WTC11 (cell line): ENCODE measurements around the gene IL5. TPM values are rescaled to one million over a fixed set of nuclear protein-coding genes. Genes with fewer than 3 reads are reported as not detected.

Experiments used
- ATAC-seq: fragments of 200-7000 bp; cut with Tn5 transposase; 2 replicates; pipeline ENCODE4 v1.10.0; 2021; ENCODE audit warnings: mild to moderate bottlenecking, moderate library complexity
- CTCF ChIA-PET: fragments of 300-600 bp; sonication (Branson Sonifier 250); formaldehyde crosslinking; loops from one replicate; lab custom pipeline; 2021; ENCODE audit warnings: antibody characterized with exemption; lab: Charles Lee
- POLR2A ChIA-PET: fragments of 350-600 bp; sonication (Branson Sonifier 250); formaldehyde crosslinking; loops from one replicate; lab custom pipeline; 2021; ENCODE audit warnings: antibody characterized with exemption; lab: Charles Lee
- DNase-seq: peaks from one replicate; pipeline ENCODE4 v3.0.0; 2021; ENCODE audit warnings: low spot score
- H3K27ac Mint-ChIP-seq: 2 replicates; pipeline ENCODE4 v1.8.0; 2021; ENCODE audit warnings: mixed read lengths
- H3K27me3 Mint-ChIP-seq: 2 replicates; pipeline ENCODE4 v1.8.0; 2021; ENCODE audit warnings: low read depth, mild to moderate bottlenecking, moderate library complexity, mixed read lengths
- H3K36me3 Mint-ChIP-seq: 2 replicates; pipeline ENCODE4 v1.8.0; 2021; ENCODE audit warnings: mixed read lengths
- H3K4me1 Mint-ChIP-seq: 2 replicates; pipeline ENCODE4 v1.8.0; 2022; ENCODE audit warnings: mixed read lengths
- H3K4me3 Mint-ChIP-seq: 2 replicates; pipeline ENCODE4 v1.8.0; 2021; ENCODE audit warnings: mild to moderate bottlenecking, moderate library complexity, mixed read lengths
- H3K9me3 Mint-ChIP-seq: 2 replicates; pipeline ENCODE4 v1.8.0; 2021; ENCODE audit warnings: mixed read lengths
- CBFB ChIP-seq: sonication (generic); formaldehyde crosslinking; IDR thresholded peaks from 2 replicates; pipeline ENCODE4 v1.8.1; 2022; ENCODE audit warnings: mild to moderate bottlenecking, low read depth, missing genetic modification reagents
- CREB1 ChIP-seq: sonication (generic); formaldehyde crosslinking; IDR thresholded peaks from 2 replicates; pipeline ENCODE4 v1.8.0; 2023; ENCODE audit warnings: mild to moderate bottlenecking, missing genetic modification reagents
- HMGA2 ChIP-seq: fragments of 250-450 bp; sonication (Bioruptor Pico); IDR thresholded peaks from 2 replicates; pipeline ENCODE4 v1.4.0; 2021; ENCODE audit warnings: mild to moderate bottlenecking, moderate library complexity
- JAZF1 ChIP-seq: fragments of 250-450 bp; sonication (Bioruptor Pico); IDR thresholded peaks from 2 replicates; pipeline ENCODE4 v1.9.0; 2021; ENCODE audit warnings: moderate library complexity, mild to moderate bottlenecking, inconsistent platforms
- JUN ChIP-seq: sonication (generic); formaldehyde crosslinking; IDR thresholded peaks from 2 replicates; pipeline ENCODE4 v1.8.0; 2023; ENCODE audit warnings: mild to moderate bottlenecking, missing genetic modification reagents
- MXD4 ChIP-seq: fragments of 250-450 bp; sonication (Bioruptor Pico); IDR thresholded peaks from 2 replicates; pipeline ENCODE4 v1.8.0; 2021; ENCODE audit warnings: mild to moderate bottlenecking, moderate library complexity, borderline replicate concordance
- NFYB ChIP-seq: sonication (generic); formaldehyde crosslinking; conservative IDR thresholded peaks from 2 replicates; pipeline ENCODE4 v1.8.0; 2022; ENCODE audit warnings: low read depth, missing genetic modification reagents
- NR3C1 ChIP-seq: sonication (generic); formaldehyde crosslinking; conservative IDR thresholded peaks from 2 replicates; pipeline ENCODE4 v1.8.1; 2023; ENCODE audit warnings: low read depth, mild to moderate bottlenecking, missing genetic modification reagents
- SMAD3 ChIP-seq: sonication (generic); formaldehyde crosslinking; IDR thresholded peaks from 2 replicates; pipeline ENCODE4 v1.8.0; 2022; ENCODE audit warnings: missing genetic modification reagents, mild to moderate bottlenecking, borderline replicate concordance
- SMAD4 ChIP-seq: sonication (generic); formaldehyde crosslinking; IDR thresholded peaks from 2 replicates; pipeline ENCODE4 v1.8.0; 2022; ENCODE audit warnings: mild to moderate bottlenecking, missing genetic modification reagents
- SOX15 ChIP-seq: fragments of 250-450 bp; sonication (Bioruptor Pico); IDR thresholded peaks from 2 replicates; pipeline ENCODE4 v1.9.0; 2021; ENCODE audit warnings: mild to moderate bottlenecking
- SP1 ChIP-seq: sonication (generic); formaldehyde crosslinking; conservative IDR thresholded peaks from 2 replicates; pipeline ENCODE4 v1.8.1; 2022; ENCODE audit warnings: missing genetic modification reagents
- TEAD4 ChIP-seq: sonication (generic); formaldehyde crosslinking; IDR thresholded peaks from 2 replicates; pipeline ENCODE4 v1.8.0; 2022; ENCODE audit warnings: mild to moderate bottlenecking, missing genetic modification reagents
- ZNF219 ChIP-seq: sonication (generic); formaldehyde crosslinking; IDR thresholded peaks from 2 replicates; pipeline ENCODE4 v1.8.0; 2023; ENCODE audit warnings: missing genetic modification reagents, mild to moderate bottlenecking, borderline replicate concordance
- ZNF232 ChIP-seq: sonication (generic); formaldehyde crosslinking; IDR thresholded peaks from 2 replicates; pipeline ENCODE4 v1.8.0; 2022; ENCODE audit warnings: mild to moderate bottlenecking, missing genetic modification reagents
- ZNF263 ChIP-seq: sonication (generic); formaldehyde crosslinking; IDR thresholded peaks from 2 replicates; pipeline ENCODE4 v1.8.1; 2022; ENCODE audit warnings: low read depth, mild to moderate bottlenecking, moderate library complexity, missing genetic modification reagents
- ZNF317 ChIP-seq: sonication (generic); formaldehyde crosslinking; IDR thresholded peaks from 2 replicates; pipeline ENCODE4 v1.8.1; 2023; ENCODE audit warnings: low read depth, mild to moderate bottlenecking, moderate library complexity, missing genetic modification reagents, borderline replicate concordance
- ZNF423 ChIP-seq: fragments of 250-450 bp; sonication (Bioruptor Pico); IDR thresholded peaks from 2 replicates; pipeline ENCODE4 v2.1.2; 2022; ENCODE audit warnings: mild to moderate bottlenecking, moderate library complexity
- total RNA-seq: library from RNA; stranded (reverse); gene quantifications from 3 replicates; pipeline ENCODE4 v1.2.3, GENCODE V29; 2021
- TF ChIP-seq, protein P1 (sequence below): sonication (generic); formaldehyde crosslinking; IDR thresholded peaks from 2 replicates; pipeline ENCODE4 v1.8.1; 2022; ENCODE audit warnings: low read depth, mild to moderate bottlenecking, moderate library complexity, missing genetic modification reagents, borderline replicate concordance
- TF ChIP-seq, protein P2 (sequence below): sonication (generic); formaldehyde crosslinking; IDR thresholded peaks from 2 replicates; pipeline ENCODE4 v1.8.1; 2023; ENCODE audit warnings: mild to moderate bottlenecking, missing genetic modification reagents, borderline replicate concordance
- TF ChIP-seq, protein P3 (sequence below): sonication (generic); formaldehyde crosslinking; IDR thresholded peaks from 2 replicates; pipeline ENCODE4 v1.8.1; 2023; ENCODE audit warnings: mild to moderate bottlenecking, missing genetic modification reagents, moderate library complexity
- TF ChIP-seq, protein P4 (sequence below): fragments of 250-450 bp; sonication (Bioruptor Pico); IDR thresholded peaks from 2 replicates; pipeline ENCODE4 v1.8.0; 2021; ENCODE audit warnings: mild to moderate bottlenecking
- TF ChIP-seq, protein P5 (sequence below): sonication (generic); formaldehyde crosslinking; IDR thresholded peaks from 2 replicates; pipeline ENCODE4 v1.8.0; 2022; ENCODE audit warnings: mild to moderate bottlenecking, missing genetic modification reagents
- TF ChIP-seq, protein P6 (sequence below): sonication (generic); formaldehyde crosslinking; IDR thresholded peaks from 2 replicates; pipeline ENCODE4 v1.8.0; 2023; ENCODE audit warnings: mild to moderate bottlenecking, missing genetic modification reagents
- TF ChIP-seq, protein P7 (sequence below): sonication (generic); formaldehyde crosslinking; IDR thresholded peaks from 2 replicates; pipeline ENCODE4 v1.8.1; 2022; ENCODE audit warnings: mild to moderate bottlenecking, missing genetic modification reagents, moderate library complexity, borderline replicate concordance
- TF ChIP-seq, protein P8 (sequence below): sonication (generic); formaldehyde crosslinking; IDR thresholded peaks from 2 replicates; pipeline ENCODE4 v1.8.1; 2023; ENCODE audit warnings: mild to moderate bottlenecking, missing genetic modification reagents, moderate library complexity

The IL5 gene
- total RNA-seq, 1 experiment from 2014 or later = not detected

DNA sequence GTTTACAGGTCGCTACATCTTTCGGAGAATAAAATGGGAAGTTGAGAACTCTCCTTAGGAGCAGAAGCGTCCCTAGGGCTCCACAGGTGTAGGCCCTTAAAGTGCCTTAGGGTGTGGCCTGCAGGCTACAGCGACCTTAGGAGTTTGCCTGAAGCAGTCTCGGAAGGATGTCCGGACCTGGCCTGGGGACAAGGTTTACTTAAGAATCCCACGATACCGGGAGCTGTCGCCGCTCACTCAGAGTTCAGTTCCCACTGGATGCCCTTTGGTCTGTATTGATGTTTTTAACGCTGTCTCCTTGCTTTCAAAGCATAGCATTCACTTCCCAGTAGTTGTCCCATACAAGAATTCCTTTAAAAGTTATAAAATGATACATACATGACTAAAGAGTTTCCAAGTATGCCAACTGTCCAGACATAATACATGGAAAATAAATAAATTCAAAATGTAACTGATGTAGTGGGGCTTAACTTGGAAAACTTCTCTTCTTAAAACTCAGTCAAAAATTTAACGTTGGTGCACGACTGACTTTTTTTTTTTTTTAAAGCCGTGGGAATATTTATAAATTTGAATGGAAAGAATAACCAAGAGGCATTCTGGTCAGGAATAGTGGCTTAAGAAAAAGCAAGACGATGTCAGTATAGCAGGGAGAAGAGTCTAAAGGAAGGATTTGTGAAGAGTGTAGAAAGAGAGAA lies 14.3 kb upstream of the IL5 start:
- no peak for TF ChIP-seq MXD4 (CRISPR knock-in tag)
- TF ChIP-seq ZNF219 (CRISPR knock-in tag) = 0 out of 2 replicates have a peak, but pooled peaks have one; percentile 5
- TF ChIP-seq JAZF1 = no peak
- TF ChIP-seq, protein P1, sequence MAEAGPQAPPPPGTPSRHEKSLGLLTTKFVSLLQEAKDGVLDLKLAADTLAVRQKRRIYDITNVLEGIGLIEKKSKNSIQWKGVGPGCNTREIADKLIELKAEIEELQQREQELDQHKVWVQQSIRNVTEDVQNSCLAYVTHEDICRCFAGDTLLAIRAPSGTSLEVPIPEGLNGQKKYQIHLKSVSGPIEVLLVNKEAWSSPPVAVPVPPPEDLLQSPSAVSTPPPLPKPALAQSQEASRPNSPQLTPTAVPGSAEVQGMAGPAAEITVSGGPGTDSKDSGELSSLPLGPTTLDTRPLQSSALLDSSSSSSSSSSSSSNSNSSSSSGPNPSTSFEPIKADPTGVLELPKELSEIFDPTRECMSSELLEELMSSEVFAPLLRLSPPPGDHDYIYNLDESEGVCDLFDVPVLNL = no peak
- TF ChIP-seq, protein P2, sequence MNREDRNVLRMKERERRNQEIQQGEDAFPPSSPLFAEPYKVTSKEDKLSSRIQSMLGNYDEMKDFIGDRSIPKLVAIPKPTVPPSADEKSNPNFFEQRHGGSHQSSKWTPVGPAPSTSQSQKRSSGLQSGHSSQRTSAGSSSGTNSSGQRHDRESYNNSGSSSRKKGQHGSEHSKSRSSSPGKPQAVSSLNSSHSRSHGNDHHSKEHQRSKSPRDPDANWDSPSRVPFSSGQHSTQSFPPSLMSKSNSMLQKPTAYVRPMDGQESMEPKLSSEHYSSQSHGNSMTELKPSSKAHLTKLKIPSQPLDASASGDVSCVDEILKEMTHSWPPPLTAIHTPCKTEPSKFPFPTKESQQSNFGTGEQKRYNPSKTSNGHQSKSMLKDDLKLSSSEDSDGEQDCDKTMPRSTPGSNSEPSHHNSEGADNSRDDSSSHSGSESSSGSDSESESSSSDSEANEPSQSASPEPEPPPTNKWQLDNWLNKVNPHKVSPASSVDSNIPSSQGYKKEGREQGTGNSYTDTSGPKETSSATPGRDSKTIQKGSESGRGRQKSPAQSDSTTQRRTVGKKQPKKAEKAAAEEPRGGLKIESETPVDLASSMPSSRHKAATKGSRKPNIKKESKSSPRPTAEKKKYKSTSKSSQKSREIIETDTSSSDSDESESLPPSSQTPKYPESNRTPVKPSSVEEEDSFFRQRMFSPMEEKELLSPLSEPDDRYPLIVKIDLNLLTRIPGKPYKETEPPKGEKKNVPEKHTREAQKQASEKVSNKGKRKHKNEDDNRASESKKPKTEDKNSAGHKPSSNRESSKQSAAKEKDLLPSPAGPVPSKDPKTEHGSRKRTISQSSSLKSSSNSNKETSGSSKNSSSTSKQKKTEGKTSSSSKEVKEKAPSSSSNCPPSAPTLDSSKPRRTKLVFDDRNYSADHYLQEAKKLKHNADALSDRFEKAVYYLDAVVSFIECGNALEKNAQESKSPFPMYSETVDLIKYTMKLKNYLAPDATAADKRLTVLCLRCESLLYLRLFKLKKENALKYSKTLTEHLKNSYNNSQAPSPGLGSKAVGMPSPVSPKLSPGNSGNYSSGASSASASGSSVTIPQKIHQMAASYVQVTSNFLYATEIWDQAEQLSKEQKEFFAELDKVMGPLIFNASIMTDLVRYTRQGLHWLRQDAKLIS = no peak
- 0 out of 2 replicates have a peak, but pooled peaks have one; percentile 27 for TF ChIP-seq SMAD4 (CRISPR knock-in tag)
- TF ChIP-seq, protein P3, sequence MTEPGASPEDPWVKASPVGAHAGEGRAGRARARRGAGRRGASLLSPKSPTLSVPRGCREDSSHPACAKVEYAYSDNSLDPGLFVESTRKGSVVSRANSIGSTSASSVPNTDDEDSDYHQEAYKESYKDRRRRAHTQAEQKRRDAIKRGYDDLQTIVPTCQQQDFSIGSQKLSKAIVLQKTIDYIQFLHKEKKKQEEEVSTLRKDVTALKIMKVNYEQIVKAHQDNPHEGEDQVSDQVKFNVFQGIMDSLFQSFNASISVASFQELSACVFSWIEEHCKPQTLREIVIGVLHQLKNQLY (CRISPR knock-in tag) = no peak
- no peak for TF ChIP-seq ZNF317
- no peak for TF ChIP-seq NR3C1
- no peak for TF ChIP-seq ZNF263 (CRISPR knock-in tag)
- TF ChIP-seq, protein P4, sequence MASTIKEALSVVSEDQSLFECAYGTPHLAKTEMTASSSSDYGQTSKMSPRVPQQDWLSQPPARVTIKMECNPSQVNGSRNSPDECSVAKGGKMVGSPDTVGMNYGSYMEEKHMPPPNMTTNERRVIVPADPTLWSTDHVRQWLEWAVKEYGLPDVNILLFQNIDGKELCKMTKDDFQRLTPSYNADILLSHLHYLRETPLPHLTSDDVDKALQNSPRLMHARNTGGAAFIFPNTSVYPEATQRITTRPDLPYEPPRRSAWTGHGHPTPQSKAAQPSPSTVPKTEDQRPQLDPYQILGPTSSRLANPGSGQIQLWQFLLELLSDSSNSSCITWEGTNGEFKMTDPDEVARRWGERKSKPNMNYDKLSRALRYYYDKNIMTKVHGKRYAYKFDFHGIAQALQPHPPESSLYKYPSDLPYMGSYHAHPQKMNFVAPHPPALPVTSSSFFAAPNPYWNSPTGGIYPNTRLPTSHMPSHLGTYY (CRISPR knock-in tag) = no peak
- TF ChIP-seq, protein P5, sequence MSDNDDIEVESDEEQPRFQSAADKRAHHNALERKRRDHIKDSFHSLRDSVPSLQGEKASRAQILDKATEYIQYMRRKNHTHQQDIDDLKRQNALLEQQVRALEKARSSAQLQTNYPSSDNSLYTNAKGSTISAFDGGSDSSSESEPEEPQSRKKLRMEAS (CRISPR knock-in tag) = no peak
- TF ChIP-seq, protein P6, sequence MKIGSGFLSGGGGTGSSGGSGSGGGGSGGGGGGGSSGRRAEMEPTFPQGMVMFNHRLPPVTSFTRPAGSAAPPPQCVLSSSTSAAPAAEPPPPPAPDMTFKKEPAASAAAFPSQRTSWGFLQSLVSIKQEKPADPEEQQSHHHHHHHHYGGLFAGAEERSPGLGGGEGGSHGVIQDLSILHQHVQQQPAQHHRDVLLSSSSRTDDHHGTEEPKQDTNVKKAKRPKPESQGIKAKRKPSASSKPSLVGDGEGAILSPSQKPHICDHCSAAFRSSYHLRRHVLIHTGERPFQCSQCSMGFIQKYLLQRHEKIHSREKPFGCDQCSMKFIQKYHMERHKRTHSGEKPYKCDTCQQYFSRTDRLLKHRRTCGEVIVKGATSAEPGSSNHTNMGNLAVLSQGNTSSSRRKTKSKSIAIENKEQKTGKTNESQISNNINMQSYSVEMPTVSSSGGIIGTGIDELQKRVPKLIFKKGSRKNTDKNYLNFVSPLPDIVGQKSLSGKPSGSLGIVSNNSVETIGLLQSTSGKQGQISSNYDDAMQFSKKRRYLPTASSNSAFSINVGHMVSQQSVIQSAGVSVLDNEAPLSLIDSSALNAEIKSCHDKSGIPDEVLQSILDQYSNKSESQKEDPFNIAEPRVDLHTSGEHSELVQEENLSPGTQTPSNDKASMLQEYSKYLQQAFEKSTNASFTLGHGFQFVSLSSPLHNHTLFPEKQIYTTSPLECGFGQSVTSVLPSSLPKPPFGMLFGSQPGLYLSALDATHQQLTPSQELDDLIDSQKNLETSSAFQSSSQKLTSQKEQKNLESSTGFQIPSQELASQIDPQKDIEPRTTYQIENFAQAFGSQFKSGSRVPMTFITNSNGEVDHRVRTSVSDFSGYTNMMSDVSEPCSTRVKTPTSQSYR (CRISPR knock-in tag) = no peak
- TF ChIP-seq TEAD4 (CRISPR knock-in tag) = 0 out of 2 replicates have a peak, but pooled peaks have one; percentile 13
- no peak for TF ChIP-seq HMGA2 (CRISPR knock-in tag)
- TF ChIP-seq, protein P7, sequence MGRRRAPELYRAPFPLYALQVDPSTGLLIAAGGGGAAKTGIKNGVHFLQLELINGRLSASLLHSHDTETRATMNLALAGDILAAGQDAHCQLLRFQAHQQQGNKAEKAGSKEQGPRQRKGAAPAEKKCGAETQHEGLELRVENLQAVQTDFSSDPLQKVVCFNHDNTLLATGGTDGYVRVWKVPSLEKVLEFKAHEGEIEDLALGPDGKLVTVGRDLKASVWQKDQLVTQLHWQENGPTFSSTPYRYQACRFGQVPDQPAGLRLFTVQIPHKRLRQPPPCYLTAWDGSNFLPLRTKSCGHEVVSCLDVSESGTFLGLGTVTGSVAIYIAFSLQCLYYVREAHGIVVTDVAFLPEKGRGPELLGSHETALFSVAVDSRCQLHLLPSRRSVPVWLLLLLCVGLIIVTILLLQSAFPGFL (CRISPR knock-in tag) = no peak
- TF ChIP-seq ZNF423 (CRISPR knock-in tag) = no peak
- TF ChIP-seq ZNF232 (CRISPR knock-in tag) = no peak
- no peak for TF ChIP-seq CBFB (CRISPR knock-in tag)
- TF ChIP-seq SOX15 (CRISPR knock-in tag) = no peak
- no peak for TF ChIP-seq CREB1
- TF ChIP-seq SP1 = no peak
- TF ChIP-seq JUN (CRISPR knock-in tag) = no peak
- TF ChIP-seq SMAD3 = no peak
- no peak for TF ChIP-seq NFYB (CRISPR knock-in tag)
- TF ChIP-seq, protein P8, sequence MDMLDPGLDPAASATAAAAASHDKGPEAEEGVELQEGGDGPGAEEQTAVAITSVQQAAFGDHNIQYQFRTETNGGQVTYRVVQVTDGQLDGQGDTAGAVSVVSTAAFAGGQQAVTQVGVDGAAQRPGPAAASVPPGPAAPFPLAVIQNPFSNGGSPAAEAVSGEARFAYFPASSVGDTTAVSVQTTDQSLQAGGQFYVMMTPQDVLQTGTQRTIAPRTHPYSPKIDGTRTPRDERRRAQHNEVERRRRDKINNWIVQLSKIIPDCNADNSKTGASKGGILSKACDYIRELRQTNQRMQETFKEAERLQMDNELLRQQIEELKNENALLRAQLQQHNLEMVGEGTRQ = no peak
- TF ChIP-seq, all 79 proteins: peak for 3
- CTCF ChIA-PET = interaction anchor here (1.4 kb wide), 1 partner anchor 31 kb away, joined by 9 read pairs; no protein-coding TSS in a partner anchor
- peaks cover 17% of the 10 kb centered on the region; the same call in 1 of the 2 replicates for H3K9me3 Mint-ChIP-seq
- H3K27me3 Mint-ChIP-seq = no peaks in the 10 kb centered on the region
- POLR2A ChIA-PET = interaction anchor here (1.3 kb wide), 1 partner anchor 308 kb away, joined by 3 read pairs; no protein-coding TSS in a partner anchor
- no peaks in the 10 kb centered on the region; the same call in 1 of the 2 replicates for H3K36me3 Mint-ChIP-seq
- DNase-seq (peak; percentile 33), ATAC-seq (peak; percentile 65)
- peak overlapping the region; percentile 95 for H3K4me3 Mint-ChIP-seq
- H3K27ac Mint-ChIP-seq = peak overlapping the region; percentile 71
- peaks cover 16% of the 10 kb centered on the region for H3K4me1 Mint-ChIP-seq
